B cell (primary cell): ENCODE measurements around the gene PHACTR4. TPM values are rescaled to one million over a fixed set of nuclear protein-coding genes. Genes with fewer than 3 reads are reported as not detected.
"Not testable (repeated sequence)": the region's sequence is repeated elsewhere in the genome, so short reads cannot be mapped to it uniquely, and the experiment has no call there.

Experiments used
- ATAC-seq: fragments of 200-7000 bp; cut with Tn5 transposase; one replicate; pipeline ENCODE4 v1.10.0; 2021; ENCODE audit warnings: low read depth, mild to moderate bottlenecking, moderate number of reproducible peaks, moderate library complexity
- CTCF ChIA-PET: fragments of 350-600 bp; sonication (Branson Sonifier 250); formaldehyde crosslinking; loops from one replicate; lab custom pipeline; 2021; ENCODE audit warnings: antibody characterized with exemption, inconsistent platforms; lab: Charles Lee
- POLR2A ChIA-PET: fragments of 350-600 bp; sonication (Branson Sonifier 250); formaldehyde crosslinking; loops from one replicate; lab custom pipeline; 2021; ENCODE audit warnings: antibody characterized with exemption; lab: Charles Lee
- DNase-seq: peaks from one replicate; pipeline ENCODE4 v3.0.0; 2013
- H2AFZ ChIP-seq: 2 replicates; pipeline ENCODE4 v1.6.1; 2012; ENCODE audit warnings: mild to moderate bottlenecking, low read depth, low read length; ENCODE audit not compliant: insufficient read depth, poor library complexity, severe bottlenecking
- H3K27ac ChIP-seq, 2 donors: 1 replicate in 1 of 2; 2 replicates in 1 of 2; pipeline ENCODE4 v1.5.1; 2012 to 2013; ENCODE audit warnings: low read length in 2 of 2, mild to moderate bottlenecking in 2 of 2, moderate library complexity in 1 of 2
- H3K27me3 ChIP-seq, 4 experiments: fragments of 200-600 bp in 1 of 4; sonication (generic) in 1 of 4; replicated peaks in 1 of 4; 1 replicate in 2 of 4; 2 replicates in 2 of 4; pipeline versions ENCODE4 v1.6.1 to v1.7.0; 2013 to 2016; ENCODE audit warnings: low read length in 3 of 4, mild to moderate bottlenecking in 2 of 4, mixed read lengths in 1 of 4, moderate library complexity in 1 of 4; ENCODE audit not compliant: insufficient read depth in 4 of 4, control insufficient read depth in 3 of 4; ENCODE audit errors: control extremely low read depth in 1 of 4
- H3K36me3 ChIP-seq, 2 experiments: replicated peaks in 1 of 2; 1 replicate in 1 of 2; 2 replicates in 1 of 2; pipeline versions ENCODE4 v1.6.1 to v1.7.1; 2013; ENCODE audit warnings: low read length in 1 of 2; ENCODE audit not compliant: insufficient read depth in 2 of 2, control insufficient read depth in 1 of 2; ENCODE audit errors: control extremely low read depth in 1 of 2, extremely low read depth in 1 of 2
- H3K4me1 ChIP-seq, 2 donors: fragments of 200-600 bp in 1 of 2; sonication (generic) in 1 of 2; 1 replicate in 1 of 2; 2 replicates in 1 of 2; pipeline versions ENCODE4 v1.5.1 to v1.6.1; 2013 to 2017; ENCODE audit warnings: low read length in 2 of 2; ENCODE audit not compliant: control insufficient read depth in 2 of 2, insufficient read depth in 2 of 2
- H3K4me2 ChIP-seq: replicated peaks from 2 replicates; pipeline ENCODE3; 2012; ENCODE audit warnings: mild to moderate bottlenecking, low read depth, low read length; ENCODE audit not compliant: poor library complexity, severe bottlenecking
- H3K4me3 ChIP-seq, 5 experiments: fragments of 200-600 bp in 1 of 5; sonication (generic) in 1 of 5; 1 replicate in 3 of 5; 2 replicates in 2 of 5; pipeline versions ENCODE4 v1.5.1 to v1.7.0; 2011 to 2016; ENCODE audit warnings: low read length in 4 of 5, mild to moderate bottlenecking in 4 of 5, low read depth in 2 of 5, control low read depth in 1 of 5, moderate library complexity in 1 of 5; ENCODE audit not compliant: insufficient read depth in 1 of 5; ENCODE audit errors: control extremely low read depth in 1 of 5, extremely low read depth in 1 of 5
- H3K79me2 ChIP-seq: fragments of 200-600 bp; sonication (generic); one replicate; pipeline ENCODE4 v1.6.0; 2016; ENCODE audit warnings: low read length; ENCODE audit not compliant: control insufficient read depth, insufficient read depth
- H3K9ac ChIP-seq: fragments of 200-600 bp; sonication (generic); 2 replicates; pipeline ENCODE4 v1.6.1; 2017; ENCODE audit warnings: mild to moderate bottlenecking, low read length, moderate library complexity
- H3K9me3 ChIP-seq, 3 donors: one replicate each; pipeline versions ENCODE4 v1.6.1 to v1.7.1; 2013; ENCODE audit warnings: low read length in 2 of 3; ENCODE audit not compliant: control insufficient read depth in 2 of 3, insufficient read depth in 1 of 3; ENCODE audit errors: control extremely low read depth in 1 of 3
- H4K20me1 ChIP-seq: 2 replicates; pipeline ENCODE4 v1.6.0; 2012; ENCODE audit warnings: mild to moderate bottlenecking, low read length; ENCODE audit not compliant: insufficient read depth, control insufficient read depth, poor library complexity, severe bottlenecking
- H3K27ac Mint-ChIP-seq: one replicate; pipeline ENCODE4 v1.8.0; 2021; ENCODE audit warnings: mixed read lengths
- H3K27me3 Mint-ChIP-seq: one replicate; pipeline ENCODE4 v1.8.0; 2021; ENCODE audit warnings: mixed read lengths
- H3K4me1 Mint-ChIP-seq: one replicate; pipeline ENCODE4 v1.8.0; 2021; ENCODE audit warnings: mixed read lengths
- H3K4me3 Mint-ChIP-seq: one replicate; pipeline ENCODE4 v1.8.0; 2021; ENCODE audit warnings: mixed read lengths
- H3K9me3 Mint-ChIP-seq: one replicate; pipeline ENCODE4 v1.8.0; 2022; ENCODE audit warnings: mixed read lengths; ENCODE audit not compliant: insufficient read depth
- WGBS: methylation state at CpG from one replicate; pipeline ENCODE4 v1.1.5; 2013; ENCODE audit warnings: missing lambda C conversion rate; ENCODE audit not compliant: insufficient coverage; 5-methylcytosine and 5-hydroxymethylcytosine counted together
- intact Hi-C: fragments of 100-400 bp; cut with micrococcal nuclease; formaldehyde crosslinking; loops from one replicate; pipeline ENCODE4 v1.10.0; 2022
- polyA plus RNA-seq: library from polyadenylated mRNA; depleted of rRNA; stranded (reverse); fragments of >200 nt; gene quantifications from 2 replicates; pipeline ENCODE4 v1.2.3, GENCODE V29; 2012
- total RNA-seq, 2 donors: library from RNA; stranded (reverse); fragments of 120-200 nt in 1 of 2; gene quantifications; 1 replicate in 1 of 2; 2 replicates in 1 of 2; pipeline versions ENCODE4 v1.2.3 to v1.2.4, GENCODE V29; 2013 to 2022
- TF ChIP-seq, protein P1 (sequence below): fragments of 200-600 bp; IDR thresholded peaks from one replicate; pipeline ENCODE4 v1.8.0; 2022; ENCODE audit warnings: antibody characterized with exemption, mild to moderate bottlenecking

PHACTR4 gene
- total and polyA plus RNA-seq, 2 donors (not counting 1 experiment from before 2014, with no cell fraction given) = 9.8 to 41.6 TPM

- Histone ChIP-seq H3K4me3 (no peak overlapping the region), H4K20me1 (peaks cover 64% of the 10 kb centered on the region)
Measured at GRCh38 chr1:28512058-28512611, 142.6 kb downstream of the PHACTR4 start.

GRCh38 chr1:28514445-28514933 lies 144.9 kb downstream of the PHACTR4 start:
- Mint-ChIP-seq H3K27ac (peak overlapping the region; percentile 20), H3K4me1 (peaks cover 51% of the 10 kb centered on the region)
- POLR2A ChIA-PET = interaction anchor here (0.7 kb wide), 1 partner anchor 187 kb away, joined by 5 read pairs; no protein-coding TSS in a partner anchor
- H3K4me1 ChIP-seq = peaks cover 31 to 41% of the 10 kb centered on the region in 2 donors
- ATAC-seq, H3K4me3 Mint-ChIP-seq, DNase-seq, H3K27me3 ChIP-seq, intact Hi-C loops, H3K9me3 Mint-ChIP-seq, H3K27ac ChIP-seq, H3K9ac ChIP-seq, H3K4me3 ChIP-seq, H3K27me3 Mint-ChIP-seq, H3K9me3 ChIP-seq, H2AFZ ChIP-seq, H3K4me2 ChIP-seq: not testable (repeated sequence)
- CTCF ChIA-PET = interaction anchor here (1.1 to 4.3 kb wide), 2 partner anchors 88 to 363 kb away, joined by 5 to 49 read pairs; no protein-coding TSS in a partner anchor
- H3K36me3 ChIP-seq = peaks cover 17 to 44% of the 10 kb centered on the region in 2 experiments
- H3K79me2 ChIP-seq = peaks cover 27% of the 10 kb centered on the region
- peaks cover 40% of the 10 kb centered on the region for H4K20me1 ChIP-seq
- WGBS = 96% methylated on average over 5 of the region's 13 CpGs

More at GRCh38 chr1:28512058-28512611, 142.6 kb downstream of the PHACTR4 start:
- Histone ChIP-seq H3K79me2 (peaks cover 40% of the 10 kb centered on the region), H3K9me3 (no peaks in the 10 kb centered on the region), H3K27me3 (no peaks in the 10 kb centered on the region), H3K4me2 (peak overlapping the region; percentile 38), H3K4me1 (peaks cover 44 to 49% of the 10 kb centered on the region in 2 donors), H3K27ac (peak overlapping the region in 1 of 2 donors; percentile 45), H3K36me3 (peaks cover 21 to 63% of the 10 kb centered on the region in 2 experiments), H3K9ac (no peak overlapping the region), H2AFZ (no peak overlapping the region)
- peaks cover 56% of the 10 kb centered on the region for H3K4me1 Mint-ChIP-seq
- TF ChIP-seq, protein P1, sequence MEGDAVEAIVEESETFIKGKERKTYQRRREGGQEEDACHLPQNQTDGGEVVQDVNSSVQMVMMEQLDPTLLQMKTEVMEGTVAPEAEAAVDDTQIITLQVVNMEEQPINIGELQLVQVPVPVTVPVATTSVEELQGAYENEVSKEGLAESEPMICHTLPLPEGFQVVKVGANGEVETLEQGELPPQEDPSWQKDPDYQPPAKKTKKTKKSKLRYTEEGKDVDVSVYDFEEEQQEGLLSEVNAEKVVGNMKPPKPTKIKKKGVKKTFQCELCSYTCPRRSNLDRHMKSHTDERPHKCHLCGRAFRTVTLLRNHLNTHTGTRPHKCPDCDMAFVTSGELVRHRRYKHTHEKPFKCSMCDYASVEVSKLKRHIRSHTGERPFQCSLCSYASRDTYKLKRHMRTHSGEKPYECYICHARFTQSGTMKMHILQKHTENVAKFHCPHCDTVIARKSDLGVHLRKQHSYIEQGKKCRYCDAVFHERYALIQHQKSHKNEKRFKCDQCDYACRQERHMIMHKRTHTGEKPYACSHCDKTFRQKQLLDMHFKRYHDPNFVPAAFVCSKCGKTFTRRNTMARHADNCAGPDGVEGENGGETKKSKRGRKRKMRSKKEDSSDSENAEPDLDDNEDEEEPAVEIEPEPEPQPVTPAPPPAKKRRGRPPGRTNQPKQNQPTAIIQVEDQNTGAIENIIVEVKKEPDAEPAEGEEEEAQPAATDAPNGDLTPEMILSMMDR = no peak
- H3K4me3 Mint-ChIP-seq = peak overlapping the region; percentile 58
- 90% methylated on average over 2 of the region's 7 CpGs for WGBS
- POLR2A ChIA-PET = interaction anchor here (0.6 to 1.1 kb wide), 2 partner anchors 39 to 69 kb away, joined by 3 to 11 read pairs; no protein-coding TSS in a partner anchor
- ATAC-seq = no peak
- no peak for DNase-seq
- CTCF ChIA-PET = interaction anchor here (0.6 kb wide), 1 partner anchor 602 kb away, joined by 6 read pairs; no protein-coding TSS in a partner anchor
- intact Hi-C loops = no loop called here
- no peaks in the 10 kb centered on the region for H3K9me3 Mint-ChIP-seq
- H3K27ac Mint-ChIP-seq = peak overlapping the region; percentile 81
- no peaks in the 10 kb centered on the region for H3K27me3 Mint-ChIP-seq
